Mesothelial cell of epicardium (in vitro differentiated cells): Measurements from ENCODE around the gene FAM114A1. TPM values are rescaled to one million over a fixed set of nuclear protein-coding genes. Genes with fewer than 3 reads are reported as not detected.

Experiments
- DNase-seq, 2 experiments: peaks; one replicate each; pipeline ENCODE4 v3.0.0; 2021; ENCODE audit warnings: low spot score in 2 of 2; ENCODE audit not compliant: unreplicated experiment in 2 of 2
- H3K27ac Mint-ChIP-seq: 2 replicates; pipeline ENCODE4 v1.8.0; 2021; ENCODE audit warnings: mixed read lengths
- H3K27me3 Mint-ChIP-seq: 2 replicates; pipeline ENCODE4 v1.8.0; 2021; ENCODE audit warnings: low read depth, mixed read lengths
- H3K36me3 Mint-ChIP-seq: 2 replicates; pipeline ENCODE4 v1.8.0; 2021; ENCODE audit warnings: mixed read lengths
- H3K4me1 Mint-ChIP-seq: 2 replicates; pipeline ENCODE4 v1.8.0; 2021; ENCODE audit warnings: mixed read lengths
- H3K4me3 Mint-ChIP-seq: 2 replicates; pipeline ENCODE4 v1.8.0; 2021; ENCODE audit warnings: mild to moderate bottlenecking, moderate library complexity, mixed read lengths
- H3K9me3 Mint-ChIP-seq: 2 replicates; pipeline ENCODE4 v1.8.0; 2021; ENCODE audit warnings: mixed read lengths
- CTCF ChIP-seq: fragments of 200-600 bp; sonication (generic); IDR thresholded peaks from one replicate; pipeline ENCODE4 v1.5.0; 2021; ENCODE audit warnings: antibody characterized with exemption; ENCODE audit not compliant: unreplicated experiment
- total RNA-seq: library from RNA; stranded (reverse); gene quantifications from 3 replicates; pipeline ENCODE4 v1.2.1, GENCODE V29; 2021

Gene FAM114A1
- total RNA-seq, 1 donor from 2014 or later: 53.7 TPM

DNA sequence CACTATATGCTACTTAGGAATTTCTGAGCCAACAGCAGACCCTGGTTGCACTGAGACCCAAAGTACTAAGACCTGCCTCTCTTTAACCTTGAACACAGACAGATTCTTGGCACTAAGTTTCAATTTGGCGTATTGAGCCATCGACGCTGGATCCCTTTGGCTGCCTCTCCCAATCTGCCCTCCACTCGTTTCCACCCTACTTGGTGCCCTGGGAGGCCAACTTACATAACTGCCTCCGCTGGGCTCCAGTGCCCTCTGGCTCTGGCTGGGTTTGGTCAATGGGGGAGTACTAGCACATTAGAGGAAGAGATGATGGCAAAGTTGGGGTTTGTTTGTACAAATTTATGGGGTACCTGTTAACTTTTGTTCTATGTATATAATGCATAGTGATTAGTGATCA lies 101.1 kb downstream of the FAM114A1 start:
- DNase-seq: no peak
- no peak for TF ChIP-seq CTCF
- Mint-ChIP-seq H3K27ac (no peak overlapping the region), H3K4me3 (no peak overlapping the region), H3K36me3 (no peaks in the 10 kb centered on the region), H3K27me3 (no peaks in the 10 kb centered on the region), H3K9me3 (no peaks in the 10 kb centered on the region), H3K4me1 (no peaks in the 10 kb centered on the region)

DNA sequence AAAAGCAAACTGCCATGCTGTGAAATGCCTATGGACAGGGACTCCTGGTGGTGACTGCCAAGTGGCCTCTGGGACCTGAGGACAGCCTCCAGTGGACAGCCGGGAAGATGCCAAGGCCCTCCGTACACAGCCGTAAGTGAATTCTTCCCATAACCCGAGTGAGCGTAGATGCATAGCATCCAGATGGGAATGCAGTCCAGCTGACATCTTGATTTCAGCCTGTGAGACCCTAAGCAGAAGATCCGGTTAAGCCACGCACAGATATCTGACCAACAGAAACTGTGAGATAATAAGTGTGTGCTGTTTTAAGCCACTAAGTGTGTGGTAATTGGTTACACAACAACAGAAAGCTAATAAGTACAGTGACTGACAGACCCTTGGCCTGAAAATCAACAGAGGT lies 108.7 kb downstream of the FAM114A1 start:
- Mint-ChIP-seq H3K36me3 (no peaks in the 10 kb centered on the region), H3K27me3 (no peaks in the 10 kb centered on the region), H3K27ac (no peak overlapping the region), H3K9me3 (no peaks in the 10 kb centered on the region), H3K4me1 (no peaks in the 10 kb centered on the region), H3K4me3 (no peak overlapping the region)
- no peak for DNase-seq
- TF ChIP-seq CTCF: no peak

DNA sequence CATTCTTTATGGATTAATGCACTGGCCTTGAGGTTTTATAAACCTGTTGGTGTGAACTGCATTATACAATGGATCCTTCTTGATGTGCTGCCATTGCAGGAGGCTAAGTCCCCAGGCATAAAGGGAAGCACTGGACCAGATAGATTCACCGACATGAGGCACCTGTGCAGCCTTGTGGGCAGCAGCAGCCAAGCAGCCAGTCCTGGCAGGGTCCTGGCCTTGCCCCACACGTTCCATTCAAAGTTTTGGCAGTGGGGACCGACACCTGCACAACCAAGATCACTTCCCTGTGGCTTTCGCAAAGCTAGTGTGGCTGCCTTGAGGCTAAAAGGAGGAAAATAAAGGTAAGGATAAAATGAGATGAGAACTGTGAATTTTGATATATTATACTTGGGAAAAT lies 111.5 kb downstream of the FAM114A1 start:
- H3K4me3 Mint-ChIP-seq: no peak overlapping the region
- no peaks in the 10 kb centered on the region for H3K4me1 Mint-ChIP-seq
- H3K27me3 Mint-ChIP-seq: no peaks in the 10 kb centered on the region
- no peaks in the 10 kb centered on the region for H3K9me3 Mint-ChIP-seq
- H3K36me3 Mint-ChIP-seq: no peaks in the 10 kb centered on the region
- TF ChIP-seq CTCF: no peak
- H3K27ac Mint-ChIP-seq: no peak overlapping the region
- DNase-seq: no peak

DNA sequence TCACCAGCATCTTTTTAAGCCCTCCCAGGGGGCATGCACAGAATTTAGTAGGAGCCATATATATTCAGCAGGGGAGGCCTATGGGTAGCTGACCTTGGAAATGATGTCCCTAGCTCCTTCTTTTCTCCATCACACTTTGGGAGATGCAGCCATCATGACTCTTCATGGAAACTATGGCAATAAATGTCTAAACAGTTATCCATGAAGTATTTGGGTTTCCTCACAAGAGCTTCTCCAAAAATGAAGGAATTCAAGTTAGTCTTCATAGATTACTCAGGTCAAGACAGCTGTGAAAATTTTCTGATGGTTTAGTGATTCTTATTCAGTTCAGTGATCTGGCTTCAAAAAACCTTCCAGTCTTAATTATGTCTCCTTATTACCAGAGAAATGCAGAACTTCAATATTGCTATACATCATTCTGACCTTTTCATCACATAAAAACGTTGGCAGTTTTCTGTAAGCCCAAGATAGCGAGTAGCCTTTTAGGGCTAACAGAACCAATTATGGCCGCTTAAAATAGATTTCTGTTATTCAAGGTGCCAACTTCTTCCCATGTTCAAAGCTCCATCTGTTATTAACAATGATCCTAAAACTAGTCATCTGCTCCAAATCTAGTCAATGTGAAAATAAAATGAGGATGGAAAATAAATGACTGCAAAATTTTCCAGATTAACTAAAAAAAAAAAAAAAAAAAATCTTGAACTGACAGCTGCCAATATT lies 112.1 kb downstream of the FAM114A1 start:
- no peak for TF ChIP-seq CTCF
- no peaks in the 10 kb centered on the region for H3K9me3 Mint-ChIP-seq
- no peaks in the 10 kb centered on the region for H3K36me3 Mint-ChIP-seq
- no peaks in the 10 kb centered on the region for H3K27me3 Mint-ChIP-seq
- no peak for DNase-seq
- no peak overlapping the region for H3K27ac Mint-ChIP-seq
- H3K4me1 Mint-ChIP-seq: peaks cover 3% of the 10 kb centered on the region
- H3K4me3 Mint-ChIP-seq: no peak overlapping the region

DNA sequence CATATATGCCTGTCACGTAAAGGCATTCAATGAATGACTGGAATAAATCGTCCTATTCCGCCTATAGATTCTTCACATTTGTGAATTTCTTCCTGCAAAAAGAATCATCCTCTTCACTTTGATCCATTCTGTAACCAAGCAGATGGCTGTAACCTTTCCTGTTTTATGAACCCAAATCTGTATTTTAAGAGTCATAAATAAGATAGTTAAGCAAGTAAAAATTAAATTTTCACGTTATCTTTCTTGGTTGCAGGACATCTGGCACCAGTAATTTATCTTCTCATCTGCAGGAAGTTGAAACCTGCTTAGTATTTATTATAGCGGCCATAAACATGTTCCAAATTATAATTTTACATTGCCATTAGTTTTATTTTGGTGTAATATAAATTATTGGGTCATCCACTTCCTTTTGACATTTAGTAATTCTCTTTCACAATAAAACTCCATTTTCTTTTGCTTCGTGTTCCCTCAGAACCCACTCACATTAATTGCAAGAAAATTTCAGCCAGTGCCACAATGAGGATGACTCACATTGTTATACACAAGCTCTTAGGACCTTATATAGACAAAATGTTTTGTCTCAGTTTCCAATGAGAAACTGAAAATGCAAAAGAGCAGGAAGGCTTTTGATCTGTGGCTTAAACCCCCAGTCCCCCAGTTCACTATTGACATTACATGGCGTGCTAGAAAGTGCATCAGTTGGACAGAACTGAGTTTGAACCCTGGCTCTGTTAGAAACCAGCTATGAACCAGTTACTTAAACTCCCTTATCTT lies 113.5 kb downstream of the FAM114A1 start:
- no peak for TF ChIP-seq CTCF
- H3K4me1 Mint-ChIP-seq: peaks cover 4% of the 10 kb centered on the region
- H3K9me3 Mint-ChIP-seq: no peaks in the 10 kb centered on the region
- no peaks in the 10 kb centered on the region for H3K27me3 Mint-ChIP-seq
- no peaks in the 10 kb centered on the region for H3K36me3 Mint-ChIP-seq
- DNase-seq: no peak
- H3K27ac Mint-ChIP-seq: no peak overlapping the region
- H3K4me3 Mint-ChIP-seq: no peak overlapping the region
